Psoas muscle (tissue), 8 donors: Measurements from ENCODE around the gene CCL28. TPM values are rescaled to one million over a fixed set of nuclear protein-coding genes. Genes with fewer than 3 reads are reported as not detected.
"Not testable (repeated sequence)": the region's sequence is repeated elsewhere in the genome, so short reads cannot be mapped to it uniquely, and the experiment has no call there.

Experiments used
- ATAC-seq, 4 donors: fragments of 200-7000 bp; cut with Tn5 transposase; one replicate each; pipeline ENCODE4 v1.9.1; 2020; ENCODE audit warnings: moderate library complexity in 3 of 4, mild to moderate bottlenecking in 2 of 4
- DNase-seq, 2 donors: peaks; one replicate each; pipeline ENCODE4 v3.0.0-alpha.2; 2020
- H3K27ac ChIP-seq: fragments of 200-600 bp; one replicate; pipeline ENCODE4 v1.8.0; 2022
- H3K27me3 ChIP-seq, 3 donors: fragments of 200-600 bp in 1 of 3; one replicate each; pipeline versions ENCODE4 v1.6.1 to v1.8.0; 2013 to 2022; ENCODE audit warnings: low read length in 2 of 3, mild to moderate bottlenecking in 2 of 3, moderate library complexity in 1 of 3; ENCODE audit not compliant: insufficient read depth in 3 of 3
- H3K36me3 ChIP-seq, 2 donors: fragments of 200-600 bp in 1 of 2; one replicate each; pipeline versions ENCODE4 v1.6.1 to v1.8.0; 2013 to 2022; ENCODE audit warnings: low read depth in 1 of 2, mild to moderate bottlenecking in 1 of 2, moderate library complexity in 1 of 2; ENCODE audit not compliant: insufficient read depth in 1 of 2
- H3K4me1 ChIP-seq: fragments of 200-600 bp; one replicate; pipeline ENCODE4 v1.8.0; 2022
- H3K4me3 ChIP-seq: fragments of 200-600 bp; one replicate; pipeline ENCODE4 v1.8.0; 2022; ENCODE audit warnings: mild to moderate bottlenecking
- H3K9me3 ChIP-seq: fragments of 200-600 bp; one replicate; pipeline ENCODE4 v1.8.0; 2022
- WGBS, 3 donors: extraction: QIAGEN DNeasy Blood & Tissue Kit; methylation state at CpG; one replicate each; pipeline versions ENCODE4 v1.1.6 to v1.1.7; 2013; 5-methylcytosine and 5-hydroxymethylcytosine counted together
- intact Hi-C, 2 donors: fragments of 100-400 bp; cut with DNase I; formaldehyde crosslinking; loops; one replicate each; pipeline versions ENCODE4 v1.11.0 to v1.14.2; 2022
- polyA plus RNA-seq, 3 donors: library from polyadenylated mRNA; stranded (reverse); fragments of 200-250 nt; gene quantifications; one replicate each; pipeline ENCODE4 v1.2.3, GENCODE V29; 2013
- total RNA-seq, 4 donors: library from RNA; stranded (reverse); fragmentation: NEBNext Ultra II Directional in 2 of 4; extraction: Animal tissue kit (Norgen Biotek cat#: 25700) in 2 of 4; gene quantifications; one replicate each; pipeline versions ENCODE4 v1.2.1 to v1.2.4, GENCODE V29; 2021 to 2023
- TF ChIP-seq, protein P1 (sequence below): fragments of 200-600 bp; IDR thresholded peaks from one replicate; pipeline ENCODE4 v1.8.0; 2022; ENCODE audit warnings: antibody characterized with exemption
- donor health status: healthy with polysubstance abuse.
- donor health status: DM: no; HTN: no; CAD: no; lungs with moderate emphysema.
- donor health status: Bipolar disorder and iron deficiency.
- donor health status: healthy.
- donor health status: DM: yes; HTN: yes; CAD: no.
- donor health status: DM: no; HTN: no; CAD: no.
- donor health status: DM: no; HTN: no; CAD: no.
- donor health status: DM: yes; HTN: yes; CAD: no.

Gene CCL28
- total and polyA plus RNA-seq, 7 donors = 0.06 to 0.28 (median 0.15) TPM; not detected in 2

DNA sequence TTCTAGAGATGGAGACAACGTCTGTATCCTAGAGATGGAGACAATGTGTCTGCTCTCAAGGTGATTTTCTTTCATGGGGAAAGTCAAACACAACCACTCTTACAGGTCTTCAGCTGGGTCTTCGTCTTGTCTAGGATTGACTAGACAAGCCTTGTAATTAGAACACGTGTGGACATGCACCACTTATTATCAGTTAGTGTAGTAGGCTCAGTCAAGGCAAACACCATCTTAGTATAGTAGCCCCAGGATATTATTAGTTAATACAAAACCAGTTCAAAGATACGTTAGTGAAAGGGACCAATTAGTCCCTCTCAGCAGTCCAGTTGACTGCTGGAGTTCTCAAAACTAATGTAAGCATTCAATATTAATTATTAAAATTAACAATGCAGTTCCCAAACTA is 15.1 kb upstream of the CCL28 start:
- DNase-seq (no peak), ATAC-seq (no peak)
- Histone ChIP-seq H3K27ac (no peak overlapping the region), H3K4me3 (no peak overlapping the region), H3K36me3 (no peaks in the 10 kb centered on the region), H3K27me3 (no peaks in the 10 kb centered on the region), H3K9me3 (no peaks in the 10 kb centered on the region), H3K4me1 (no peaks in the 10 kb centered on the region)
- WGBS, 3 donors = 73 to 82% (median 81%) methylated on average over 4 of the region's 4 CpGs
- TF ChIP-seq, protein P1, sequence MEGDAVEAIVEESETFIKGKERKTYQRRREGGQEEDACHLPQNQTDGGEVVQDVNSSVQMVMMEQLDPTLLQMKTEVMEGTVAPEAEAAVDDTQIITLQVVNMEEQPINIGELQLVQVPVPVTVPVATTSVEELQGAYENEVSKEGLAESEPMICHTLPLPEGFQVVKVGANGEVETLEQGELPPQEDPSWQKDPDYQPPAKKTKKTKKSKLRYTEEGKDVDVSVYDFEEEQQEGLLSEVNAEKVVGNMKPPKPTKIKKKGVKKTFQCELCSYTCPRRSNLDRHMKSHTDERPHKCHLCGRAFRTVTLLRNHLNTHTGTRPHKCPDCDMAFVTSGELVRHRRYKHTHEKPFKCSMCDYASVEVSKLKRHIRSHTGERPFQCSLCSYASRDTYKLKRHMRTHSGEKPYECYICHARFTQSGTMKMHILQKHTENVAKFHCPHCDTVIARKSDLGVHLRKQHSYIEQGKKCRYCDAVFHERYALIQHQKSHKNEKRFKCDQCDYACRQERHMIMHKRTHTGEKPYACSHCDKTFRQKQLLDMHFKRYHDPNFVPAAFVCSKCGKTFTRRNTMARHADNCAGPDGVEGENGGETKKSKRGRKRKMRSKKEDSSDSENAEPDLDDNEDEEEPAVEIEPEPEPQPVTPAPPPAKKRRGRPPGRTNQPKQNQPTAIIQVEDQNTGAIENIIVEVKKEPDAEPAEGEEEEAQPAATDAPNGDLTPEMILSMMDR = no peak
- intact Hi-C loops = no loop called here

DNA sequence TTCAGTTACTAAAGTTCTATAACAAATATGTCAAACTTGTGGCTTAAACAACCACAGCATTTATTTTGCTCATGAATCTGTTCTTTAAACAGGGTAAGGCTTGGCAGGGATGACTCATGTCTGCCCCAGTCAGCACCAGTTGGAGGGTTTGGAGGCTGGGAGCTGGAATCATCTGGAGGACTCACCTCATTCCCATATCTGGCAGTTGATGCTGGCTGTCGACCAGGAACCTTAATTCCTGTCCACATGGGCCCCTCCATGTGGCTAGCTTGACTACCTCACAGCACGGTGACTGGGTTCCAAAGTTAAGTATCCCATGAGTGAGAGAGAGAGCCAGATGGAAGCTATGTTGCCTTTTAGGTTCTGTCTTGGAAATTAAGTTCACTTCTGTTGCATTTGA is 13.8 kb upstream of the CCL28 start:
- 55 to 72% (median 59%) methylated on average over 2 of the region's 2 CpGs for WGBS, 3 donors

DNA sequence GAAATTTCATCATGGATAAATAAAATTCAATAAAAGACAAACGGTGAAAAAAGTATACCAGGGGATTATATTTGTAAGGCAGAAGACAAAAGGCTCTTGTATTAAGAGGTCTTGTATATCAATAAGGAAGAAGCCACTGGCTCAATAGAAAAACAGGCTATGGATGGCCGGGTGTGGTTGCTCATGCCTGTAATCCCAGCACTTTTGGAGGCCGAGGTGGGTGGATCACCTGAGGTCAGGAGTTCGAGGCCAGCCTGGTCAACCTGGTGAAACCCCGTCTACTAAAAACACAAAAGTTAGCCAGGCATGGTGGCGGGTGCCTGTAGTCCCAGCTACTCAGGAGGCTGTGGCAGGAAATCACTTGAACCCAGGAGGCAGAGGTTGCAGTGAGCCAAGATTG is 10.9 kb upstream of the CCL28 start:
- intact Hi-C loops, H3K4me1 ChIP-seq, H3K27ac ChIP-seq, ATAC-seq, H3K4me3 ChIP-seq, H3K9me3 ChIP-seq, H3K36me3 ChIP-seq, DNase-seq, H3K27me3 ChIP-seq: not testable (repeated sequence)
- 76 to 82% (median 81%) methylated on average over 6 of the region's 6 CpGs for WGBS, 3 donors

More for the DNA sequence above, 13.8 kb upstream of the CCL28 start:
- Histone ChIP-seq H3K36me3 (no peaks in the 10 kb centered on the region), H3K9me3 (no peaks in the 10 kb centered on the region), H3K27ac (no peak overlapping the region), H3K4me3 (no peak overlapping the region), H3K4me1 (no peaks in the 10 kb centered on the region), H3K27me3 (no peaks in the 10 kb centered on the region)
- intact Hi-C loops = no loop called here
- DNase-seq = no peak
- TF ChIP-seq, protein P1 = no peak
- ATAC-seq = no peak

DNA sequence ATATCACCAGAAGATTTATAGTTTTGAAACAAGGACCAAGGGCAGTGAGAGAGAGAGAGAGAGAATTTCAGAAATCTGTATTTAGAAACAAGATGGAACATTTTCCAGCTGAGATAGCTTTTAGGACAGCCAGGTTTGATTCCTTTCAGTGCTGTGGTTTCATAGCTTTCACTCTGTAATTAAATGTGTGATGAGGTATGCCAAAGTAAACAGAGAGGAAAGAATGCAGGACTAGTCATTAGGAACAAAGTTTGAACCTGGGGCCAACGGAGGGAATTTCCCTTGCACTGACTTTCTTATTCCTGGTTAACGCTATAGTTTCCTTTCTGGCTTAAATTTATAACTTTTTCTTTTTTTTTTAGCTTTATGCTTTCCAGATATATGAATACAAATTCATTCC is 10.0 kb upstream of the CCL28 start:
- intact Hi-C loops = no loop called here
- Histone ChIP-seq H3K27me3 (no peaks in the 10 kb centered on the region), H3K27ac (no peak overlapping the region), H3K4me1 (no peaks in the 10 kb centered on the region), H3K4me3 (no peak overlapping the region), H3K9me3 (no peaks in the 10 kb centered on the region), H3K36me3 (no peaks in the 10 kb centered on the region)
- WGBS, 3 donors = 42 to 57% (median 52%) methylated on average over 2 of the region's 2 CpGs
- TF ChIP-seq, protein P1 = no peak
- DNase-seq (no peak), ATAC-seq (no peak)

DNA sequence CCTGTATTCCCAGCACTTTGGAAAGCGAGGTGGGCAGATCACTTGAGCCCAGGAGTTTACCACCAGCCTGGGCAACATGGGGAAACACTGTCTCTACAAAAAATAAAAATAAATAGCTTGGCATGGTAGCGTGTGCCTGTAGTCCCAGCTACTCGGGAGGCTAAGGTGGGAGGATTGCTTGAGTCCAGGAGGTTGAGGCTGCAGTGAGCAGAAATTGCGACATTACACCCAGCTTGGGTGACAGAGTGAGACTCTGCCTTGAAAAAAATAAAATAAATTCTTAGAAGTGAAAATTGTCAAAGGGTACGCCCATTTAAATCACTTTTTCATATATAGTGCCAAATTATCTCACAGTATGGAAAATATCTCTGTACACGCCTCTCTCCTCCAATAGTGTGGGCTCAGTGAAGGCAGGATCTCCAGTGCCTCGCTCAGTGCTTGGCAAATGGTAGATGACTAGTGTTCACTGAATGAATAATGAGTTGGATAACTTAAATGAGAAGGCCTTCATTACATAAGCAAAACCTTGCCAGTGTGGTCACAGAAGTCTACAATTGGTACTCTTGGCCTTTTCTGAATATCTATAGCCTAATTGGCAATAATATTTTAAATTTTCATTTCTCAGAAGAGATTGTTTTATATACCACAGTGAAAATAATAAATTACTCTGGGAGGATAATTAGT is 9.4 kb upstream of the CCL28 start:
- H3K27ac ChIP-seq = no peak overlapping the region
- DNase-seq (no peak), ATAC-seq (no peak)
- no peak overlapping the region for H3K4me3 ChIP-seq
- H3K9me3 ChIP-seq = no peaks in the 10 kb centered on the region
- H3K4me1 ChIP-seq = no peaks in the 10 kb centered on the region
- H3K27me3 ChIP-seq = no peaks in the 10 kb centered on the region
- TF ChIP-seq, protein P1 = no peak
- intact Hi-C loops = no loop called here
- WGBS, 3 donors = 82 to 92% (median 89%) methylated on average over 7 of the region's 7 CpGs
- H3K36me3 ChIP-seq = no peaks in the 10 kb centered on the region
